Fibroblast of skin of scalp (primary cell): ENCODE measurements around the gene NXF1.
"Not testable (repeated sequence)": the region's sequence is repeated elsewhere in the genome, so short reads cannot be mapped to it uniquely, and the experiment has no call there.

Experiments
- DNase-seq: peaks from one replicate; pipeline ENCODE4 v3.0.0-alpha.2; 2013

NXF1 gene

DNA sequence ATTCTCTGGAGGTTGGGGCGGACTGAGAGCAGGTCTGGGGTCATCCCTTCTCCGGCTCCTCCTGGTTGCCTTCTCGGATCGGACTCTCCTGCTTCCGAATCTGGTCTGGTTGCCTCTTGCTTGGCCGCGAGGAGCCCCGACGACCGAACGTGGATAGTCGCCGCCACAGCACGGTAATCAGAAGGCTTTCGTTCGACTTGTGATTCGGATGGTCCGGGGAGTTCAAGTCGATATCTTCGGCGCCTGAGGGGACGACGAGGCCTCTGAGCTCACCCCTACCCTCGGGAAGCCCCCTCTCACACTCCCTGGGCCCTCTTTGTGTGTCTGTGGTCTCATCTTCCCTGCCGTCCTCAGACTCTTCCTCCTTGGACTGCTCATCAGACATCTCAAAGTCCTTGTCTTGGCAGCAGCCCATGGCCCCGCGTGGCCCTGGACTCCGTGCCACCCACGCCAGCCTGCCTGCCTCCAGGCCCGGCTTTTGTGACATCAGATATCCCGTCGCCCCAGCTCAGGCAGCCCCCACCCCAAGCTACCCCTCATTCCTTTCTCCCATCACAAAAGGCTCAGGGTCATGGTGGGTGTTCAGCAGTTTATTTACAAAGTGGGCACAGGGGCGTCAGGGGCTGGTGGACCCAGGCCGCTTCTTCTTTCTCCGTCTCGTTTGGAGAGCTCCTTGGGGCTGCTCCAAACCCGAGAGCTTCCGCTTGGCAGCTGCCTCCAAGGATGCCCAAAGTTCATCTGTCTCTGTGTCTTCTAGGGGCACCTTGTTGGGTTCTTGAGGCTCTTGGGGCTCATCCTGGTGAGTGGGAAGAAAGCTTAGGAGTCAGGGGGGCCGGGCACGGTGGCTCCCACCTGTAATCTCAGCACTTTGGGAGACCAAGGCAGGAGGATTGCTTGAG is 27.3 kb upstream of the NXF1 start, which contains the start of gene TEX54:
TSS of gene TEX54 (minus strand) at position 506 of the 899 bp plus-strand sequence.
- no peak for DNase-seq

DNA sequence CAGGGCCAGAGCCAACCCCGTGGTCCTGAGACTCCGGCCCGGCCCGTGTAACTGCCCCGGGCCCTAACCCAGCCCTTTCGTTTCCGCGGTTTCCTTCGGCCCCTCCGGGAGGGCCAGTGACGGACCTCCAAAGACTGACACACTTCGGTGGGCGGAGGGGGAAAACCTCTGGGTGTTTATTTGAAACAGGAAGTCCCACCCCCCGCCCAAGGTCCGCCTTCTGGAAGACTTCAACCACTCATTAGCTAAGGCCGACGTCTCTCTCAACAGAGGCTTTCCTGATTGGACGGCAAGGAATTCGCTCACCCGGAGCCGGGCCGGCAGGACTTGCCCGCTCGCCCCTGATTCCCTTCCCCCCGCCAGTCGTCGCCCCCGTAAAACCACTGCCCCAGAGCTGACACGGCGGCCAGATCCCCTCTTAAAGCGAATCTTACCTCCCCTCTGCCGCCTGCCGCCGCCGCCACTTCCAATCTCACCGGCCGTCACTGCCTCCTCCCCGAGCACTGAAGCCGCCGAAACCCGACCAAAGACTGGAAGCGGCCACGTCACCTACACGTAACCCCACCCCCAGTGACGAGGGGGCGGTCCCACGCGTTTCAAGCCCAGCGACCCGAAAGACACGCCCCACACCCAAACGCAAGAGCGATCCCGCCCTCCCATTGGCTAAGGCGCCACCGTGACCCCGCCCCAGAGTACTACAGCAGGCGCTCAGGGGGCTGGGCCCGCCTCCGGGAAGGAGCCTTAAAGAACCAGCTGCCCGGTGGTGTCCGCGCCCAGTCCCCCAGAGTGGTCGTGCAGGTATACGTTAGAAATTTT is 26.5 kb upstream of the NXF1 start, which contains the start of gene STX5:
TSS of gene STX5 (minus strand) at position 532 of the 816 bp plus-strand sequence. CDS start 808 bp downstream, outside the sequence.
- DNase-seq: peak; percentile 99

DNA sequence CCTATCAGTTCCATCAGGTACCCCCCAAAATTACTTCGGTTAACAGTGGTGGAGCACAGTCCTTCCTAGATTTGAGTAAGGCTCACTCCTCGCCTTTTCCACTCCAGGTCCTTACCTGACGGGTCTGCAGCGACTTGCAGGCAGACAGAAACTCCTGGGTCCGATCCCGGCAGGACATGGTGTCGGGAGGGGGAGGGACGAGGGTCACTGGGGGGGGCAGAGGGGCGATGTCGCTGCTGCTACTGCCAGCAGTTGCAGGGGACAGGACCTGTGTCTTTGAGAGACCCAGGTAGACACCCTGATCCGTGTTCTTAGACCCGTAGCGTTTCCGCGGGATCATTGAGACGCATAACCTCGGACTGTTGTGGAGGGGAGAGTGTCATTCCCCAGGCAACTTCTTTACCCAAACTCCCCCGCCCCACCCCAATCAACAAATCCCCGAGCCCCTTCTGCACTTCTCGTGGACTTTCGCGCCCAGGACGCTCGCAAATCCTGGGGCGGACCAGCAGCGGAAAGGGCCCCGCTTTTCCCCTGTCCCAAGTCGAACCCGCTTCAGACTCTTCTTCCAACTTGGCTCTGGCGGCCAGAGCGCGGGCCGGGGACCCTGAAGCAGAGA is 25.8 kb upstream of the NXF1 start:
- no peak for DNase-seq

DNA sequence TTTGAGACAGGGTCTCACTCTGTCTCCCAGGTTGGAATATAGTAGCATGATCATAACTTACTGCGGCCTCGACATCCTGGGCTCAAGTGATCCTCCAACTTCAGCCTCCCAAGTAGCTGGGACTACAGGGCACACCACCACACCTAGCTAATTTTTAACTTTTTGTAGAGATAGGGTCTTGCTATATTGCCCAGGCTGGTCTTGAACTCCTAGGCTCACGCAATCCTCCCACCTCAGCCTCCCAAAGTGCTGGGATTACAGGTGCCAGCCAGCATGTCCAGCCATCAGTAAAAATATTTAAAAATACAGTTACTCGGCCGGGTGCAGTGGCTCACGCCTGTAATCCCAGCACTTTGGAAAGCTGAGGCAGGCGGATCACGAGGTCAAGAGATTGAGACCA is 22.9 kb upstream of the NXF1 start:
- DNase-seq: not testable (repeated sequence)

DNA sequence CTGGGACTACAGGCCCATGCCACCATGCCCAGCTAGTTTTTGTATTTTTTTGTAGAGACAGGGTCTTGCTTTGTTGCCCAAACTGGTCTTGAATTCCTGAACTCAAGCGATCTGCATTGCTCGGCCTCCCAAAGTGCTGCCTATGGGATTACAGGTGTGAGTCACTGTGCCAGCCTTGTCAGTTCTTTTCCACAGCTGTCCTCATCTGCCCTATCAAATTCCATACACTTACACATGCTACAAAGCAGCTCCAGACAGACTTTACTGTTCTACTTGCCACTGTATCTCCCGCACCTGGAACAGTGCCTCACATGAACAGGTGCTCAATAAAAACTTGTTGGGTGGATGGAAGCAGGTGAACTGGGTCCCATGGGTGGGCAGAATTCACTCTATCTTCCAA is 18.4 kb upstream of the NXF1 start:
- no peak for DNase-seq

DNA sequence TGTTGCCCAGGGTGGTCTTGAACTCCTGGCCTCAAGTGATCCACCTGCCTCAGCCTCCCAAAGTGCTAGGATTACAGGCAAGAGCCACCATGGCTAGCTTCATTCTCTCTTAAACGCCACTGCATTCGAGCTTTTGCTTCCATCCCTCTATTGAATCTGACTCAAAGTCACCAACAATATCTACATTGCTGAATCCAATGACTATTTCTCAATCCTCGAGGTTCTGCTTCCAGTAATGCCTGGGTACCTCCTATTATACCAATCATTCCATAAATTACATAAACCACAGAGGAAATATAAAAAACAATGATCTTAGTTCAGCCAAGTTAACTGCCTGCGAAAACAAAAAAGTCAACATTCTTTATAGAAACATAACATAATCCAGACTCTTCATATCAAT is 11.9 kb upstream of the NXF1 start:
- no peak for DNase-seq

DNA sequence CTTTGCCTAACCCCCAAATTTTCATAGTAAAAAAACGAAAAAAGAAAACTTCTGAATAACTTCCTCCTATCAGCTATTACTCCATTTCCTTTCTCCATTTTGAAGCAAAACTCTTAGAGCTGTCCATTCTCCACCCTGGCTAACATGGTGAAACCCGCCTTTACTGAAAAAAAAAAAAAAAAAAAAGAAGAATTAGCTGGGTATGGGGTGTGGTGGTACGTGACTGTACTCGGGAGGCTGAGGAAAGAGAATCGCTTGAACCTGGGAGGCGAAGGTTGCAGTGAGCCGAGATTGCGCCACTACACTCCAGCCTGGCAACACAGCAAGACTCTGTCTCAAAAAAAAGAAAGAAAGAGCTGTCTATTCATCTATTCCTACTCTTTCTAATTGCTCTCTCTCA is 11.3 kb upstream of the NXF1 start:
- DNase-seq: no peak

DNA sequence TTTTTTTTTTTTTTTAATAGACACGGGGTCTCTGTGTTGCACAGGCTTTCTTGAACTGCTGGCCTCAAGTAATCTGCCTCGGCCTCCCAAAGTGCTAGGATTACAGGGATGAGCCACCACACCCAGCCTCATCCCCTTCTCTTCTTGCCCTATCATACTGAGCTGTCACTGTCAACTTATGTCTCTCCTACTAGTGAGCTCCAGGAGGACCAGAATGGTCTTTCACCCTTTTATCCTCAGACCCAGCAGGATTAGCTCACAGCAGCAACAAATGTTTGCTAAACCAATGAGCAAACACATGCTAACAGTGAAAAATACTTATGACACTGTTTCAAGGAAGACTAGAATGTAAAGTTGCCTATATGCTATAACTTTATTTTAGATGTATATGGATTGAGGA is 6.4 kb upstream of the NXF1 start:
- no peak for DNase-seq

DNA sequence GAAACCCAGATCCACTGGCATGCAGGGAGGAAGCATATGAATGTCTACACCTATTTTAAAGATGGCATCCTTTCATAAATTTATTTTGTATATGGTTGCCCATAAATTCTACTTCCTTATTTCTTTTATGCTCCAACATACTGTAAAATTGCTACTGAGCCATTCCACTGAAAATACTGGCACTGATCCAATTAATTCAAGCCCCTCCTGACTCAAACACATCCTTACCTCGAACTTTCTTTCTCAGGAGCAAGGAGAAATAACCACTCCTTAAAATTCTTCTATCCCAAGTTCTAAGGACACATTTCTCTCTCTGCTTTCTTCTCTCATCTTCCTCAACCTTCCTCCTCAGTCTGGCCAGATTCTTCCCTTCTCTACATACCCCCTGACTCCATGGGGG is 5.5 kb upstream of the NXF1 start:
- DNase-seq: no peak

DNA sequence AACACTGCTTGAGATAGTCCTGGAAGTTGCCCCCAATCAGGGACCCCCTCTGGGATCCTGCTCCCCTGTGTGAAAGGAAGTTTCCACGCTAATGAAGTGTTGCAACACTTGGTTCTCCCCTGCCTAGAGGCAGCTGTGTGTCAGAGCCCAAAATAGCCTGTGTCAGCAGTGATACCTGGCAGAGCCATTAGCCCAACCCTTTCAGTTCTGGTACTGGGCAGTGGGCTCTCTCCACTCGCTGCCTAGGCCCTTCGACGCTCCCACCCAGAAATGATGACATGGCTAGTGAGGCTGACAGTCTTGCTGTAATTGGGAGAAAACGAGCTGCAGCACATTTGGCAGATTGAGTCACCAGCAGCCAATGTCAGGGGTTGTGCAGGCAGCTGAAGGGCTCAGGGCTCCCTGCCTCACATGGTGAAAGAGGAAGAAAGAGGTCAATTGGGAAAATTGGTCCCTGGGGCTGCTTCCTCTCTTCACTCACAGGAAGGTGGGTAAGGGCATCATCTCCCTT is 1.4 kb upstream of the NXF1 start:
- DNase-seq: no peak

DNA sequence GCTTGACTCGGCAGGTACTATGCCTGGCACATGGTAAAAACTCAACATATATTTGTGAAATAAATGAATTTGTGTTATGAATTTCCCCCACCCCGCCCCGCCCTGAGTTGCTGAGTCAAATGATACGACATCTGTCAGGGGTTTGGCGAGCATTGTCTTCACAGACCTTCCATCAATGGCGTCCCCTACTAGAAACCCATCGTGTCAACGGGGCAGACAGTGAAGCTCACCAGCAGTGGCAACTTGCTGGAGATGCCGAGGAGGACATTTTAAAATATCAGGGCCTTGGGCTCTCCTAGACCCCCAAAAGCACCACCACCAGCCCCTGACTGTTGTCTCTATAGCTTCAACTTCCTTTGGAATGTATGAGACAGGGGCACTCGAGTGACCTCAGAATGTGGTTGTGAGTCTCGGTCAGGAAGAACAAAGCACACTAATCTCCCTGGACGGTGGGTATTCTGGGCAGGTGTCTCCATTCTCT is 761 bp upstream of the NXF1 start:
- no peak for DNase-seq

DNA sequence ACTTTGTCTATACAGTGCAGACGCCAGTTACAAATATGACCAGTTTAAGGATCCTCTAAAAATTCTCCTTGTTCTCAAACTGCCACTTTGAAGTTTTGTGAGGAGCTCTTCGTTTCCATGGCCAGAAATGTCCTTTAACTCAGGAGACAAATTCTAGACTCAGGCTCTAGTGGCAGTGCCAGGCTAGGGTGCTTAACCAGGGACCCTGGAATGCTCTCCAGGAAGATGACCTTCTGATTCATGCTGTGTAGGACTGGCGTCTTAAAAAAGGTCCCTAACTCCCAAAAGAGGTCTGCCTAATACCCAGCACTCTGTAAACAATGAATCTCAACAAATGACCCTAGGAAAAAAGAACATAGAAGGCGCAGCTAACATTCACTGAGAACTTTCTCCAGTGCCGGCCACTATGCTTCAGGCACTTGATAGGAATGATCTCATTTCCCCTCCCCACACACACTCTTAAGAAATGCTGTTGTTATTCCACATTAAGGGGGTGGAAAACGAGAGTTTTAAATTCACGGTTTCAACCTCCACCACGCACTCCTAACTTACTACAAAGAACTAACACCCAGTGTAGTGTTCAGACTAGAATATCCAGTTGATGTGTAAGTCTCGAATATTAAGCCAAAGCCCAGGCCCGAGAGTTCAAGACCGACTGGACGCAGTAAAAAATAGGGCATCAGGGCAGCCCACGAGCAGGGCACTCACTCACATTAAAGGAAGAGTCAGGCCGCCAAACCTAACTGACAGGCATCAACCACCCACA is 747 bp downstream of the NXF1 start:
- peak; percentile 29 for DNase-seq

DNA sequence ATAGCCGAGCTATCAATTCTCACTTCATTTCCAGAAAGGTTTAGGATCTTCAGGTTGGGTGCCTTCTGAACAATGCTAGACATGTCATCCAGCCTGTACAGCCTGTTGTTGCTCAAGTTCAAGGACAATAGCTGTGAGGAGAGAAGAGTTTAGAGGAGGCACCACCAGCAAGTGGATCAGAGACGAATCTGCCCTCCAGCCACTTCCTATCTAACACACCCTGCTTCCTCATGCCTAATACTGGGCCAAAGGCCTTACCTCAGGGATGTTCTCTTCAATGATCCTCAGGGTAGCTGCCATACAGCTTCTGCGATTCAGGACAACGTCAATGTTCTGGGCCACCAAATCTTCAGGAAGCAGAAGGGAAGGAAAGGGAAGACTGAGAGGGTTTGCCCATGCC is 4.2 kb downstream of the NXF1 start:
- no peak for DNase-seq

DNA sequence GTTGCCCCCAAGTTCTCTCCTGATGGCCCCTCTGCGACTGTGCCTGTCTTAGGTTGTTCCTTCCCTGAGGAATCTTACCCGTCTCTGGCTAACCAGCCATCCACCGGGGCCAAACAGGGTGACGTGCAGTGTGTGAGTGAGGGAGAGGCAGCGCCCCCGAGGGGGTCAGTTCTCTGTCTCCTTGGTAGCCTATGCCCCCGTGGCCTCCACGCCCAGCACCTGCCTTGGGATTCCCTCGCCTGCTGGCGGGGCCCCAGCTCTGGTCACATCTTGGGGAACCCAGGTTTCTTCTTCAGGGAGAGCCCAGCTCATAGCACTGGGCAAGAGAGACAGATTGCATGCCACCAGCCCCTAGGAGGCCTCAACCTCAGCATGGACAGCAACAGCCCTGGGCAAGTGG is 5.8 kb downstream of the NXF1 start:
- DNase-seq: no peak

DNA sequence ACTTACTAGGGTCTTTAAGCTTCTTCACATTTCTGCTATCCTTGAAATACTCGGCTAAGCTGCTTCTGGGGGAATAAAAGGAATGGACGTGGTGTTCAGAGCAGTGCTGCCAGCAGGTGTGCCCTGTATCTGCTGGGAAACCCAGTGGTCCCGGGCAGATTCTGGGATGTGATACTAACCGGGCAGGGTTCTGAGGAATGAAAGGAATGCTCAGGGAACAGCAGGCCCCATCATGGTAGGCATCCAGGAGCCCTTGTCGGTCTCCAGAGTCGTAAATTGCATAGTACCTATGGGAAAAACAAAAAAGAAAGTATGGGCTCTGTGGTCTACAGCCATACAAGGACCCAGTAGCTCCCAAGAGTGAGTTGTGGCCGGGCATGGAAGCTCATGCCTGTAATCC is 9.0 kb downstream of the NXF1 start:
- no peak for DNase-seq

DNA sequence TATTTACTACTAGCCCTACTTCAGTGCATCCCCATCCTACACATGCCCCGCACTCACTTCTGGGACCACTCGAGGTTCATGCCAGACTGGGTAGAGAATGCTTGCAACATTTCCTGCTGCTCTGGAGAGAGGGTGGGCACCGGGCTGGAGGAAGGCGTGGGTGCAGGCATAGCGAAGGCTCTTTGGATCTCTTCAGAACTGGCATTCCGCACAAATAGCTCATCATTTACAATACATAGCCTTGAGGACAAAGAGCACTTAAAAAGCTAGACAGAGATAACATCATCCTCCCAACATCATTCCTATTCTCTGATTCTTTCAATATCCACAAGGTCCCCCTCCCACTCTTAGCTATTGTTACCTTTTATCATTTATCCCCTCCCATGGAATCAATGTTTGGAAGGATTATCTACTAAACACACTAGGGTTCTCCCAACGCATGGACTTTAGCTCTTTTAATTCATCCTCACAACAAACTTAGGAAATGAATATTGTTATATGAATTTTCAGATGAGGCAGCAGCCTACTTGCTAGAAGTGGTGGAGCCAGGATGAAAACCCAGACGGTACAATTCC is 11.0 kb downstream of the NXF1 start:
- DNase-seq: no peak

DNA sequence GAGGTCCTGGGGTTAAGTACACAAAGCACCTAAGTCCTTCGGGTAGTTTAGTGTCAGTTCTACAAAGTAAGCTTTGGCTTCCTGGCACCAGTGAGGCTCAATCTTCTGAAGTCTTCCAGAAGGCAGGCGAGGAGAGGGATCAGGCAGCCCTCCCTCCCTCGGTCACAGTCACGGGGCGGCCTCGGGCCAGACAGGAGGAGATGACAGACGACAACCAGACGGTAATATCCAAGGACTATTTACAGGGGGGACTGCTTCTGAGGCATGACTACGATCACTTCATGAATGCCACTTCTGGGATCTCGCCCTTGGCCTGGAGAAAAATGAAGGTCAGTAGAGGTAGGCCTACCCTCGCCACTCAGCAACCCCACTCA is 13.1 kb downstream of the NXF1 start:
- no peak for DNase-seq

DNA sequence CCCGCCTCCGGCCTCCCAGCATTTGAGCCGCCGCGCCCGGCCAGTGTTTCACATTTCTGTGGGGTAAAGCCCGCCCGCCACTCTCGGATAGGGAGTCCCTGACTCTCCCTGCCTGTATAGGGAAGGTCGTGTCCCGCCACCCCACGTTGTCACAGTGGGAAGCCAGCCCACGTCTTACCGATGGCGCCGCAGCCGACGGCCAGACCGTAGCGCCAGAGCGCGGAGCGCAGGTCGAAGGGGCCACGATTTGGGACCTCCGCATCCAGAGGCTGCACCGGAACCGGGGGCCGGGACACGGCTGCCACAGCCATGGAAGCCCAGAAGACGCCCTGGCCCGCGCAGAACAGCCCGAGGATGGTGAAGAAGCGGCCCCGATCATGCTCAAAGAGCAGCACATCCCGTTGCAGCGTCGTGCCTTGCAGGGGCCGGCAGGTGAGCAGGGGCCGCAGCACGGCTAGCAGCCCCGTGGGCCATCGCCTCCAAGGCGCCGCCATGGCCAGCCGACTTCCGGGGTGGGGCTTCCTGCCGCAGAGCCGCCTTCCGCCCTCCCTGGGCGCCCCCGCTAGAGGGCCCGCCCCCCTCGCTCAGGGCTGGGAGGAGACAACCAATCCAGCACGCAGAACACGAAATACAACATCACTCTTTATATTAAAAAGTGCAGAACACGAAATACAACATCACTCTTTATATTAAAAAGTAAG is 13.6 kb downstream of the NXF1 start, which contains the start of gene TMEM223:
TSS of gene TMEM223 (minus strand) at position 506 of the 701 bp plus-strand sequence. CDS start at position 494, 12 bp downstream.
- peak; percentile 82 for DNase-seq

DNA sequence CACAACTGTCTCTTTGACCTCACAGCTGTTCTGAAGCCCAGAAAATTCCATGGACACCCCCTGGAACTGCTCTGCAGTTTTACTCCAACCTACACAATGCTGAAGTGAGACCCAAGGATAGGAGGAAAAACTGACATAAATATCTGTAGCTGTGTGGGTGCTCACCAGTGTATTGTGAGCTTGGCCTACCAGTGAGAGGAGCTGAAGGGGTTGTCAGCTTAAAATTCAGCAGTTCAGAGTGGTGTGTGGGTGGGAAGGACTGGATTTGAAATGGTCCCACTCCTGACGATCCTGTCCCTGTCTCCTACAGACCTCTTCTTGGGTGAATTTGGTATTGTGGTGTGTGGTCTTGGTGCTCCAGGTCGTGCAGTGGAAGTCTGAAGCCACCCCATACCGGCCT is 15.7 kb downstream of the NXF1 start:
- DNase-seq: no peak

DNA sequence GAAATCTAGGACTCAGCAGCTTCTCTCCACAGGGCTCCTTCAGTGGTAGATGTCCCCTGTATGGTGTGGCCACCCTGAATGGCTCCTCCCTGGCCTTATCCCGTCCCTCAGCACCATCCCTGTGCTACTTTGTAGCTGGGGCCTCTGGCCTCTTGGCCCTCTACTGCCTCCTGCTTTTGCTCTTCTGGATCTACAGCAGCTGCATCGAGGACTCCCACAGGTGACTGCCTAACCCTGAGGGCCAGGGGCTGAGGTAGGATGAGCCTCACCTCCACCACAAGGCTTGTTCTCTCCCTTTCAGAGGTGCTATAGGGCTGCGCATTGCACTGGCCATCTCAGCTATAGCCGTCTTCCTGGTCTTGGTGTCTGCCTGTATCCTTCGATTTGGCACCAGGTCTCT is 16.2 kb downstream of the NXF1 start:
- no peak for DNase-seq
